ENCODE results near the gene ITPR2.
"Not testable (repeated sequence)": the region's sequence is repeated elsewhere in the genome, so short reads cannot be mapped to it uniquely, and the experiment has no call there.

The ITPR2 gene

DNA sequence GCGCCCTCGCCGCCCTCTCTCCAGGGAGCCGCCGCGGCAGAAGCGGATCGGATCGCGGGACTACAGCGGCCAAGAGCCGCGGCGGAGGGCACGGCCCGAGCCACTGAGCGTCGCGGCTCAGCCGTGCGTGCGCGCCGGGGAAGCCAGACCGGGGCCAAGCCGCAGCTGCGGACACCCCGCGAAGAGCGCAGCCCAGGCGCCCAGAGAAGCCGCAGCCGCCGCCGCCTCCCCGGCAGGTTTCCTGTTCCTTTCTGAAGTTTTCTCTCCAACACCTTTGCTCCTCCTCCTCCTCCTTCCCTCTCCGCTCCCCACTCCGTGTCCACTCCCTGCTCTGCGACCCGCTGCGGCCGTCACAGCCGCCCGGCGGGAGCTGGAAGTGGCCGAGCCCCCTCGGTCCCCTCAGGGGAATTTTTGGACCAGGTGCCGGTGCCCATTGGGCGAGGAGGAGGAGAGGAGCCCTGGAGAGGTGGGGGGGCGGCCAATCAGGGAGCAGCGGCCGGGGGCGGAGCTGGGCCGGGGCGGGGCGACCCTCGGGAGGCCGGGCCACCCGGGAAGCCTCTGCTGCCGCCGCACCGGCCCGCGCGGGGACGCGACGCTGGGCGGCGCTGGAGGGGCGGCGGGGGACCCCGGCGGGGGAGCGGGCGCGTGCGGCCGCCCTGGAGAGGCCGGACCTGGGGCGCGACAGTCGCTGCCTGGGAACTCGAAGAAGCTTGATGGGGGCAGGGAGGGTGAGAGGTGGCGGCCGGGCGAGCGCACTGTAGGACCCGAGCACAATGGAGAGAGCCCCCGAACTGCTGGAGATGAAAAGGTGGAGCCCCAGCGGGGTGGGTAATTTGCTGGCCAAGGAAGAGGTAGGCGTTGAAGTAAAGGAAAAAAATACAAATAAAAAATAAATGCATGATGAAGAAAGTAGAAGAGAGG, at the start of gene ITPR2:
TSS of gene ITPR2 (minus strand) at position 373 of the 921 bp plus-strand sequence. CDS start 413 bp downstream, outside the sequence.
- peak; percentile 59 for DNase-seq (ENCODE audit: low read depth)

DNA sequence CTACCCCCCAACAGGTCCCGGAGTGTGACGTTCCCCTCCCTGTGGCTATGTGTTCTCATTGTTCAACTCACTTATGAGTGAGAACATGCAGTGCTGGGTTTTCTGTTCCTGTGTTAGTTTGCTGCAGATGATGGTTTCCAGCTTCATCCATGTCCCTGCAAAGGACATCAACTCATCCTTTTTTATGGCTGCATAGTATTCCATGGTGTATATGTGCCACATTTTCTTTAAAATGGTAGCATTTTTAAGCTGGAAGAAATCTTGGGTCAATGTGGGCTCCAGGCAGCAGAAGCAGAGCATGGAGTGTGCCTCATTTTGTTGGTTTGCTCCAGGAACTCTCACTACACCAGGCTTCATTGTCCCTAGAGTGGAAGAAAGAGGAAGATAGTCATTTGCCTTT, 47.6 kb upstream of the ITPR2 start:
- DNase-seq (ENCODE audit: low read depth) = no peak

DNA sequence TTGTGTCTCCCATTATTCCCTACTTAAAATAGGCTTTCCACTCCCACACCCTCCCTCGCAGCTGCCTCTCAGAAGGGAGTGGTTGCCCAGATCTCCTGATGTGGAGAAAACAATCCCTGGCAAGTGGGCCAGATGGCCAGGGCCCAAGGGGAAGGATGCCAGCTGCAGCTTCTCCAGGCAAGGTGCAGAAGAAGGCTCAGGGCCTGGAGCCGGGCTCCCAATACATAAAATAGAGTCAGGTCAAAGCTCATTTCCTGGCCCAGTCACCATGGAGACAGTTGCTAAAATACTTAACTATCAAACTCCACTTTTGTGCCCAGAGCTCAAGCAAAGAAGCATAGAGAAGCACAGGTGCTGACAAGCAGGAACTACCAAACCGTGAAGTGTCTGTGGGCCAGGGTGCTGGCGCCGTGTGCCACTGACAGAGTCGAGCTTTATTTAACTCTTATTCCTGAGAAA, 45.7 kb upstream of the ITPR2 start:
- DNase-seq (ENCODE audit: low read depth) = peak; percentile 8

GRCh38 chr12:26874501-26875296, 41.7 kb upstream of the ITPR2 start:
- no peak for DNase-seq (ENCODE audit: low read depth)

DNA sequence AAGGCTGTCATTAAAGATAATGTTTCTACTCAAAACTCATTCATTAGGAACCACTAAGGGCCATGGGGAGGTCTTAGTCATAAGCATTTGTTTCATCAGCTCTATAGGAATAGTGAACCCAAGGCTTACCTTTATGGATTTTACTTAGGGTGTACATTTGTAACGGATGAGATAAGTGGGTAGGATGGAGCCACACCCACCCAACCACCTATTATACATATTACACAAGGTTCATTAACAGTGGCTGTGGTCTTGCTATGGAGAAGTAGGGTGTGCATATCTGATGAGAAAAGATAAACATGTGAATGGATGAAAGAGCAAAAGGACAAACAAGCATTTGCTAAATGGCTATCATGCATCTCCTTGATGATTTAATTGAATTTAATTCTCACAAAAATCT, 39.6 kb upstream of the ITPR2 start:
- DNase-seq (ENCODE audit: low read depth) = no peak

- DNase-seq (ENCODE audit: low read depth) = no peak
These were observed 39.0 kb upstream of the ITPR2 start for GRCh38 chr12:26871985-26872384.

GRCh38 chr12:26870491-26871419, 37.8 kb upstream of the ITPR2 start:
- no peak for DNase-seq (ENCODE audit: low read depth)

- DNase-seq (ENCODE audit: low read depth) = no peak
These were observed 37.0 kb upstream of the ITPR2 start for GRCh38 chr12:26869908-26870459.

- no peak for DNase-seq (ENCODE audit: low read depth)
These were observed 36.1 kb upstream of the ITPR2 start for GRCh38 chr12:26869104-26869494.

DNA sequence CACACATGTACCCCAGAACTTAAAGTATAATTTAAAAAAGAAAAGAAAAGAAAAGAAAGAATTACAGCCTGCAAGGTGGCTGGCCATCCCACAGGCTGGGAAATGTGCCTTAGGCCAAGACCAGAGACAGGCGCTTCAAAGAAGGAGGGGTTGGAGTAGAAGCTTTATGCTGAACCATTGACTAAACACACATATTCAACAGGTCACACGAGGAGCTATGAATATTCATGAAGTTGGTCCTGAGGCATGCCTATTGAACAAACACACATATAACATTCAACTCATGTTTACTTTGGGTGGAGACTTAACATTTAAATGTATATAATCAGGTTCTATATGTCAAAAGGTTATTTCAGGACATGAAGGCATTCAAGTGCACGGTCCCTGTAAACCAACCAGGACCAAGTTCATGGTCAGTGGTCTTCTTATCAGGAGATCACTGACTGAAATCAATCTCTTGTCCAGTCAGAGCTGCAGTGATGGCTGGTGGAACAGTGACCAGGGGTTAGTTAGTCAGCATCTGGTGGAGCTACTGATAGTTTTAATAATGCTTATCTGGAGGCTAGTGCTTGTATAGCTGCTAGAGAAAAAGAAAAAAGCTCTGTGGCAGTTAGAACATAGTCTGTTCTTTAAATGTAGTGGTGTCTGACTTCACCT, 35.6 kb upstream of the ITPR2 start:
- no peak for DNase-seq (ENCODE audit: low read depth)

GRCh38 chr12:26867080-26867479, 34.1 kb upstream of the ITPR2 start:
- DNase-seq (ENCODE audit: low read depth) = no peak

- no peak for DNase-seq (ENCODE audit: low read depth)
These were observed 30.5 kb upstream of the ITPR2 start for GRCh38 chr12:26863515-26863914.

DNA sequence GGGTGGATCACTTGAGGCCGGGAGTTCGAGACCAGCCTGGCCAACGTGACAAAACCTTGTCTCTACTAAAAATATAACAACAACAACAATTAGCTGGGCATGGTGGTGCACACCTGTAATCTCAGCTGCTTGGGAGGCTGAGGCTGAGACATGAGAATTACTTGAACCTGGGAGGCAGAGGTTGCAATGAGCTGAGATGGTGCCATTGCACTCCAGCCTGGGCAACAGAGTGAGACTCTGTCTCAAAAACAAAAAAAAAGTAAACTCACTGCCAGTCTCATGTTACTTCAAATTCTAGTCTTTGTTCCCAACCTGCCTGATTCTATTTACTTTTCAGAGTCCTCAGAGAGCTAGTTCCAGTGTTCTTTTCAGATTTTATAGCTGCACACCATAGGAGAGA, 29.8 kb upstream of the ITPR2 start:
- DNase-seq (ENCODE audit: low read depth) = not testable (repeated sequence)

DNA sequence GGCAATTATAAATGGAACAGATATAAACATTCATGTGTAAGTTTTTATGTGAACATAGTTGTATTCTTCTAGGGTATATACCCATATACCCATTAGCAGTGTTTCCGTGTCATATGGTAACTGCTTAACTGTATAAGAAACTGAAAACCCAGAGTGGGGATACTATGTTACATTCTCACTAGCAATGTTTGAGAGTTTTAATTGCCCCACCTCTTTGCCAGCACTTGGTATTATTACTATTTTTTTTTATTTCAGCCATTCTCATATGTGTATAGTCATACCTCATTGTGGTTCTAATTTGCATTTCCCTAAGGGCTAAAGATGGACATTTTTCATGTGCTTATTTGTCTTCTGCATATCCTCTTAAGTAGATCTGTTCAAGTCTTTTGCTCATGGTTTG, 28.7 kb upstream of the ITPR2 start:
- DNase-seq (ENCODE audit: low read depth) = no peak

DNA sequence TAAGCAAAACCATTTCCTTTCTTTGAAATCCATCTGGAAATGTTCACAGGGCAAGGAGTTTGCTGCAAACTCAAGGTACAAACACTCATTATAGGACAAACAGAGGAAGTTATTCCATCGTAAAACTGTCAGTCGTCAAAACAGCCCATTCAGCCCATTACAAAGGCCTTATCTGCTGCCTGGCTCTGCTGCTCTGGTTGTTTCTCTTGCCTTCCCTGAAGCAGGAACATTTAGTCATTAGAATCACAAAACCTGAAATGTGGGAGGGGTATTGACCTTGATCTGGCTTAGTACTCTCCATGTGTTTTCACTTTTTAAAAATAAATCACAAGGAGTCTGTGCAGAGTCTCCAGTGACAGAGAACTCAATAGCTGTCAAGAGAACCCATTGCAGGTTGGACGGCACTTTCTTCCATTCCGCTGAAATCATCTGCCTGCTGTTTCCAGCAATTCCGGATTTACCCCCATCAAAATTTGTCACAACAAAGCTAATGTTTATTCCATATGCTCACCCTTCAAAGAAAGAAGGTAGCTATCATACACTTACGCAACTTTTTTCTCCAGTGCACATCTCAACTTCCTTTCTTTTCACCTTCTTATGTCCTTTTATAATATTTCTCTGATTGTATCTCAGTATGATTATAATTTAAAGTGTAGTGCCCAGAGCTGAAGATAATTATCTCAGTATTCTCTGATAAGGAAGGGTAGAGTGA, 24.6 kb upstream of the ITPR2 start:
- no peak for DNase-seq (ENCODE audit: low read depth)

GRCh38 chr12:26855337-26855736, 22.3 kb upstream of the ITPR2 start:
- no peak for DNase-seq (ENCODE audit: low read depth)

- DNase-seq (ENCODE audit: low read depth) = no peak
These were observed 21.0 kb upstream of the ITPR2 start for GRCh38 chr12:26854031-26854390.

- DNase-seq (ENCODE audit: low read depth) = peak; percentile 51
These were observed 20.5 kb upstream of the ITPR2 start for GRCh38 chr12:26853303-26854030.

DNA sequence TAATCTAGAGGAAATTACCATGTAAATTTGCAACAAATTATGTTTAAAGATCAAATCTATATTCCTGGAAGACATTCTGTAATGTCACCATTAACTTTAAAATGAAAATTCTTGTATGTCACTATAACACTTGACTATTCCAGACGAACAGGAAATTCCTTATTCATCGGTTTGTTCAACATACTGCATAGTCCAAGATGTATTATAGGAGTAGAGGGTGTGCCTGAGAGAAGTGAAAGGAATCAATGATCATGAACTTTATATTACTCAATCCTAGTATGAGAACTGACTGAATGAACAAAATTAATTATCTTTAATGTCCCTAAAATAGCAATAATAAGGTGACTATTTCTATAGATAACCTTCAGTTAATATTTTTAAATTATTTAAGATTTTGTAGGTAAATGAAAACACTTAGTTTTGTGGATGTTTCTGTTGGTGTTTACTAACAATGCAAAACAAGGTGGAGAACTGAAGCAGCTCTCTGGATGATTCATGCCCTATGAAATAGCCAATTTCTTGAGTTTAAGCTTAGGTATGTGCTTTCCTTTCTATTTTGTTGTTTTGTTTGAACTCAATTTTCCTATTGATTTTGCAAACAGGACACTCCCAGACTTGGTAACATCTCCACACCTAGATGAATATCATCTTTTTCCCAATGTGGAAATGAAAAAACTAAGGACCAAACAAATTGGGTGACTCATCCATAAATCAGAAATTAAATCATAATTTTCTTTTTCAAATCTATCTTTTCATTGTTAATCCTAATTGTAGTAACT, 18.2 kb upstream of the ITPR2 start:
- DNase-seq (ENCODE audit: low read depth) = no peak

Data from fibroblast of the conjunctiva (primary cell).